Natural killer cell treated with Interleukin-12 subunit alpha and Interleukin-12 subunit beta and Interleukin-15 and Interleukin-18, amount 100 ng/mL, for 72 hours (primary cell): ENCODE results near the gene CPNE1. TPM values are rescaled to one million over a fixed set of nuclear protein-coding genes. Genes with fewer than 3 reads are reported as not detected.

Source experiments
- ATAC-seq, 2 donors: fragments of 150-1000 bp; cut with Tn5 transposase in 1 of 2; sonication (Bioruptor Pico), chemical (Tn5 transposase) in 1 of 2; 2 replicates each; pipeline ENCODE4 v1.10.0; 2021
- DNase-seq: peaks from one replicate; pipeline ENCODE4 v3.0.0; 2022; ENCODE audit warnings: low spot score
- H3K27ac Mint-ChIP-seq, 2 donors: 1 replicate in 1 of 2; 2 replicates in 1 of 2; pipeline ENCODE4 v1.8.0; 2022; ENCODE audit warnings: mixed read lengths in 2 of 2, mild to moderate bottlenecking in 1 of 2, moderate library complexity in 1 of 2
- H3K27me3 Mint-ChIP-seq, 2 donors: 1 replicate in 1 of 2; 2 replicates in 1 of 2; pipeline ENCODE4 v1.8.0; 2022; ENCODE audit warnings: mixed read lengths in 2 of 2
- H3K36me3 Mint-ChIP-seq: one replicate; pipeline ENCODE4 v1.8.0; 2022; ENCODE audit warnings: mixed read lengths
- H3K4me1 Mint-ChIP-seq, 2 donors: 1 replicate in 1 of 2; 2 replicates in 1 of 2; pipeline ENCODE4 v1.8.0; 2022; ENCODE audit warnings: low read depth in 2 of 2, mixed read lengths in 2 of 2, mild to moderate bottlenecking in 1 of 2
- H3K4me3 Mint-ChIP-seq: one replicate; pipeline ENCODE4 v1.8.0; 2022; ENCODE audit warnings: mixed read lengths
- H3K9me3 Mint-ChIP-seq: 2 replicates; pipeline ENCODE4 v1.8.0; 2022; ENCODE audit warnings: mixed read lengths
- total RNA-seq, 2 donors: library from RNA; stranded (reverse); gene quantifications; one replicate each; pipeline ENCODE4 v1.2.3, GENCODE V29; 2022

The CPNE1 gene
- total RNA-seq, 2 donors from 2014 or later: 266 to 324 TPM

DNA sequence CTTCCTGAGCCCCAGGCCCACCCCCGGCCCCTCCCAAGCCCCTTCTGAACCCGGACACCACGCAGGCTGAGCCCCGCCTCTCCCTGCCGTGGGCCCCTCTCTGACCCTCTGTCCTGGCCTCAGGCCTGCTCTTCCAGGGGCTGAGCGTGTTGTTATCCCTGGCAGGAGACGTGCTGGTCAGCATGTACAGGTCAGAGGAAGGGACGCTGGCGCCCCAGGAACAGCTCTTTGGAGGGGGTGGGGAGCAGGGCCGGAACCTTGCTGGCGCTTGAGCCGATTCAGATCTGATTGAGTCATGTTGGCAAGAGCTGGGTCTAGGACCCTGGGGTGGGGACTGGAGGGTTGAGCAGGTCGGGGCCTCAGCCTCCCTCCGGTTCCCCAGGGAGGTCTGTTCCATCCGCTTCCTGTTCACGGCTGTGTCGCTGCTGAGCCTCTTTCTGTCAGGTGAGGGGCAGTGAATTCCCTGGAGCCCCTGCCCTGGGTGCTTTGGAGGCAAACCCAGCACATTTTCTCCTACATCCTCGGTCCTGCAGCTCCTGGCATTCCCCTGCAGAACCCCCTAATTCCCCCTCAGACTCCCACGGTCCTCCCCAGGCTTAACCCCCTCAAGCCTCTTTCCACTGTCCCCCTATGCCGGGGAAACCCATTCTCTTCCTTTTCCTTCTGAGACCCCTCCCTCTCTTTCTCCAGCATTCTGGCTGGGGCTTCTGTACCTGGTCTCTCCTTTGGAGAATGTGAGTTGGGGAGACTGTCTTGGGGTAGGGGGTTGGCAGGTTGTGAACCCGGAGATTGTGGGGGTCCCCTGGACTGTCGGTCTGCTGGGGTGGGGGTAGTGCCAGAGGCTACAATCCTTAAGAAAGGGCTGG is 47.1 kb downstream of the CPNE1 start:
- Mint-ChIP-seq H3K4me3 (peak overlapping the region; percentile 88), H3K36me3 (no peaks in the 10 kb centered on the region), H3K27me3 (no peaks in the 10 kb centered on the region), H3K27ac (peak overlapping the region; percentile 92 to 93), H3K4me1 (peaks cover 34 to 44% of the 10 kb centered on the region in 2 donors), H3K9me3 (no peaks in the 10 kb centered on the region)
- no peak for DNase-seq
- no peak for ATAC-seq

DNA sequence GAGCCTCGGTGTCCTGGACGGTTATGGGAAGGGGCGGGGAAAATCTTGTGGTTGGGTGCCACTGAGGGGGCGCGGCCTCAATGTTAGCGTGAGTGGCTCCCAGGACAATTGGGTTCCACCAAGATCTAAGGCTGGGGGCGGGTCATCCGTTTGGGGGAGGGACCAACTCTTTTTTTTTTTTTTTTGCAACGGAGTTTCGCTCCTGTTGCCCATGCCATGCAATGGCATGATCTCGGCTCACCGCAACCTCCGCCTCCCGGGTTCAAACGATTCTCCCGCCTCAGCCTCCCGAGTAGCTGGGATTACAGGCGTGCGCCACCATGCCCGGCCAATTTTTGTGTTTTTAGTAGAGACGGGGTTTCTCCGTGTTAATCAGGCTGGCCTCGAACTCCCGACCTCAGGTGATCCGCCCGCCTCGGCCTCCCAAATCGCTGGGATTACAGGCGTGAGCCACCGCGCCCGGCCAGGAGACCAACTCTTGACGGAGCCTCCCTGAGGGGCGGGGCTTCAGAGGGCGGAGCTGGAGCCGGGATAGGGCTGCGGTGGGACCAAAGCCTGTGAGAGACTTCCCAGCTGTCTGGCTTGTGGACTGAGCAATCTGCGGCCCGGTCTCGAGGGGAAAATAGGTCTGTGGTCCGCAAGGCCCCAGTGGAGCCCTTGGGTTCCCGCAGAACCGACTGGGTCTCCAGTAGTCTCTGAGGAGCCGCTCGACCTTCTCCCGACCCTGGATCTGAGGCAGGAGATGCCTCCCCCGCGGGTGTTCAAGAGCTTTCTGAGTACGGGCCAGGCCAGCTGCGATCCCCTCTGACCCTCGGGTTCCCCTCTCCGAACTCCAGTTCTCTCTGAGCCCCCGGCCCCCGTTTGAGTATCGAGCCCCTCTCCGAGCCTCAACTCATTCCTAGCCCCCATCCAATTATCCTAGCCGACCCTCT is 48.0 kb downstream of the CPNE1 start:
- Mint-ChIP-seq H3K27me3 (no peaks in the 10 kb centered on the region), H3K27ac (peak overlapping the region; percentile 92 to 93), H3K36me3 (no peaks in the 10 kb centered on the region), H3K9me3 (no peaks in the 10 kb centered on the region), H3K4me3 (peak overlapping the region; percentile 88), H3K4me1 (peaks cover 34 to 44% of the 10 kb centered on the region in 2 donors)
- ATAC-seq: no peak
- peak; percentile 81 for DNase-seq

GRCh38 chr20:35615667-35616464 is 48.8 kb downstream of the CPNE1 start, which contains the start of gene SPAG4:
Gene SPAG4 (plus strand): TSS chr20:35615829. CDS start chr20:35616004, 175 bp downstream.
- H3K27ac Mint-ChIP-seq: peak within 1 kb of the TSS; percentile 92 to 93
- H3K27me3 Mint-ChIP-seq: no peaks in the 10 kb centered on the region
- H3K9me3 Mint-ChIP-seq: no peaks in the 10 kb centered on the region
- ATAC-seq (peak; percentile 95 to 96), DNase-seq (peak; percentile 100)
- H3K36me3 Mint-ChIP-seq: no peaks in the 10 kb centered on the region
- H3K4me3 Mint-ChIP-seq: peak within 1 kb of the TSS; percentile 88
- H3K4me1 Mint-ChIP-seq: peaks cover 34 to 44% of the 10 kb centered on the region in 2 donors

DNA sequence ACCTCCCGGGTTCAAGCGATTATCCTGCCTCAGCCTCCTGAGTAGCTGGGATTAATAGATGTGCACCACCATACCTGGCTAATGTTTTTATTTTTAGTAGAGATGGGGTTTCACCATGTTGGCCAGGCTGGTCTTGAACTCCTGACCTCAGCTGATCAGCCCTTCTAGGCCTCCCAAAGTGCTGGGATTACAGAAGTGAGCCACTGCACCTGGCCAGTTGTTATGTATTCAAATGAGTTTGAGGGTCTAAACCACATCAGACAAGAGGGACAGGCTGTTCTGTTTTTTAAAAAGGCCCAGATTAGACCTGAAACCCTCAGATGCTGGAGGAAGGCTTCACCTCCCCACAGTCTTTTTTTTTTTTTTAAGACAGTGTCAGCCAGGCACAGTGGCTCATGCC is 53.2 kb downstream of the CPNE1 start:
- no peak overlapping the region for H3K4me3 Mint-ChIP-seq
- no peak overlapping the region for H3K27ac Mint-ChIP-seq
- no peak for ATAC-seq
- DNase-seq: no peak
- peaks cover 15 to 16% of the 10 kb centered on the region in 2 donors for H3K4me1 Mint-ChIP-seq
- H3K36me3 Mint-ChIP-seq: no peaks in the 10 kb centered on the region
- H3K9me3 Mint-ChIP-seq: no peaks in the 10 kb centered on the region
- H3K27me3 Mint-ChIP-seq: no peaks in the 10 kb centered on the region

GRCh38 chr20:35610833-35611427 is 53.8 kb downstream of the CPNE1 start:
- no peak for DNase-seq
- H3K9me3 Mint-ChIP-seq: no peaks in the 10 kb centered on the region
- H3K27ac Mint-ChIP-seq: no peak overlapping the region
- no peak overlapping the region for H3K4me3 Mint-ChIP-seq
- ATAC-seq: no peak
- H3K36me3 Mint-ChIP-seq: no peaks in the 10 kb centered on the region
- H3K27me3 Mint-ChIP-seq: no peaks in the 10 kb centered on the region
- H3K4me1 Mint-ChIP-seq: peaks cover 12 to 14% of the 10 kb centered on the region in 2 donors

DNA sequence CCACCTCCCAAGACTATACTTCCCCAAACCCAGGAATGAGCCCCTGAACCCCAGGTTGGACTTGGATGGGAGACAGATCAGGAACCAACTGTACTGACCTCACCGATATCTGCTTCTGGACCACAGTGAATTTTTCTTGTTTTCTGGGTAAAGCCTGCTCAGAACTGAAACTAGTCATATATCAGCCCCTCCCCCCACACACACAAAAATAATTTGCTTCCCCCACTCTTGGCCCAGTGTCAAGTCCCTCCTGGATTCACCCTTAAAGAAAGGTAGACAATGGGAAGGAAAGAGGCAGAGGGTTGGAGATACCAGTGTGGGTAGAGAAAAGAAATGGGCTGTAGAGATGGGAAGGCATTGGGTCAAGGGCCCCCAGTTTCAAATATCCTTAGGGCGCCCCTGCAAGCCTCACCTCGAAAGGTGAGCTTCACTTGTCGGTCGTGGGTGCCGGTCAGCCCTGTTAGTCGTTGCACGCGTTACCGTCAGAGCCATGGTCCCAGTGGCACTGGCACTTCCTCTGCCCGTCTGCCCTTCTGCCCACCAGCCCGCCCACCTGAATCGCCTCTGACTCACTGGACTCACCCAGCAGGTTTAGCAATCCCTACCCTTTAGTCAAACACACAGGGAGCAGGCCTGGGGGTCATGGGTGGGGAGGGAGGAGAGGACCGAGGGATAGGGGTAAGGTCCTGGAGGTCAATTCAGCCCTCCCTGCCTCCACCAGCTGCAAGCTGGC is 57.5 kb downstream of the CPNE1 start:
- Mint-ChIP-seq H3K4me1 (peaks cover 0 to 6% of the 10 kb centered on the region in 2 donors), H3K27ac (no peak overlapping the region), H3K4me3 (no peak overlapping the region), H3K9me3 (no peaks in the 10 kb centered on the region), H3K27me3 (peaks cover 0 to 4% of the 10 kb centered on the region in 2 donors), H3K36me3 (no peaks in the 10 kb centered on the region)
- ATAC-seq (no peak), DNase-seq (no peak)

DNA sequence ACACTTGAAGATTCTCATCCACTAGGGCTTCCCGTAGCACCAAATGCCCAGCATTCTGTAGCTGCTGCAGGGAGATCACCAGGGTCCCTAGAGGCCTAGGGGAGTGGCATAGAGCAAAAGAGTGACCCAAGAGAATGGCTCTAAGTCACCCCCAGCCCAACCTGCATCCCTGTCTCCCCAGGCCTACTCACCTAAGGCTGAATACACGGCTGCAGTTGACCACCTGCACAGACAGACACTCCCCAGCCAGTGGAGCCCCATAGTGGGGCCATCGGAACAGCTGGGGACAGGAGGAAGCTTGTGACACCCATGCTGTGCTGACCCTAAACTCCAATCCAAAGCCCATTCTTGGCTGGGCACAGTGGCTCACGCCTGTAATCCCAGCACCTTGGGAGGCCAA is 58.6 kb downstream of the CPNE1 start:
- Mint-ChIP-seq H3K36me3 (no peaks in the 10 kb centered on the region), H3K4me1 (peaks cover 0 to 10% of the 10 kb centered on the region in 2 donors), H3K9me3 (no peaks in the 10 kb centered on the region), H3K27me3 (peaks cover 0 to 4% of the 10 kb centered on the region in 2 donors), H3K27ac (no peak overlapping the region), H3K4me3 (no peak overlapping the region)
- DNase-seq (no peak), ATAC-seq (no peak)

DNA sequence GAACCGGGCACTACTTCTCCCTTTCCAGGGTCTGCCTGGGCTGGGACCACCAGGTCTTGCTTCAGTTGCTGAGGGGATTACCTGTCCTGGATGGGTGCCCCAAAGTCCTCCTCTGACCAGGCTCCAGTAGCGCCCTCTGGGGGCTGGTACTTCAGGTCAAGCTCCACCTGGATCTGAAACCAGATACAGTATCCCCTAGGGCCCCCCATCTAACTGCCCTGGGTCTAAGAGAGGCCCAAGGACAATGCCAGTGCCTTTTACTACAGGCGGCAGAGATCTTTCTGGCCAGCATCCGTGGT is 60.3 kb downstream of the CPNE1 start:
- H3K4me1 Mint-ChIP-seq: peaks cover 0 to 10% of the 10 kb centered on the region in 2 donors
- no peaks in the 10 kb centered on the region for H3K9me3 Mint-ChIP-seq
- no peaks in the 10 kb centered on the region for H3K36me3 Mint-ChIP-seq
- no peak for ATAC-seq
- DNase-seq: no peak
- peaks cover 2 to 7% of the 10 kb centered on the region in 2 donors for H3K27me3 Mint-ChIP-seq
- no peak overlapping the region for H3K4me3 Mint-ChIP-seq
- no peak overlapping the region for H3K27ac Mint-ChIP-seq

GRCh38 chr20:35603695-35604448 is 60.8 kb downstream of the CPNE1 start:
- no peak for DNase-seq
- H3K27me3 Mint-ChIP-seq: peaks cover 7 to 10% of the 10 kb centered on the region in 2 donors
- no peak for ATAC-seq
- H3K27ac Mint-ChIP-seq: no peak overlapping the region
- H3K4me3 Mint-ChIP-seq: peak overlapping the region; percentile 16
- H3K4me1 Mint-ChIP-seq: peaks cover 0 to 10% of the 10 kb centered on the region in 2 donors
- H3K36me3 Mint-ChIP-seq: no peaks in the 10 kb centered on the region
- no peaks in the 10 kb centered on the region for H3K9me3 Mint-ChIP-seq

DNA sequence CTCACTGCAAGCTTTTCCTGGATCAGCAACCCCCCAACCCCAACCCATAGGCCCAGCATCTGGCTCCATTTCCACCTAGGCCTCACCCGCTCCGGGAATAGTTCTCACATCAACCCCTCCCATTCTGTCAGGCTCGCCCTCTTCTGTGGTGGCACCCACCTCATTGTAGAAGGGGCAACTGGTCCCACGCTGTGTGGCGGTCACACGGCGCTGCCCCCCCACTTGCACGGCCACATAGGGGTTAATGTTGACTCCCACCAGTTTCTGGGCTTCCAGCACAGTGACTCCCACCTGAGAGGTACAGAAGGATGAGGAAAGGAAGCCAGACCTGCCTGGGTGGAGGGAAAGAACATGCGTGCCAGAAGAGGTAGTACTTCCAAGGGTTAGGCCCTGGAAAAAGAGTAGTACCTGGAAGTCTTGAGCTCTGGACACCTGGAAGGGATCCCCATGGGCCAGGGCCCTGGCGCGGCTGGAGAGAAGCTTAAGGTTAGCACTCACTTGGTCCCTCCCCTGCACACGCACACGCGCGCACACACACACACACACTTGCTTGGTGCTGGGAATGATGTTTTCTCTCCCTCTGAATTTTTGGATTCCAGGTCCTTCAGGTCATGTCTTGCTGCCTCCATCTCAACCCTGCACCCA is 61.7 kb downstream of the CPNE1 start:
- H3K4me3 Mint-ChIP-seq: peak overlapping the region; percentile 36
- no peaks in the 10 kb centered on the region for H3K9me3 Mint-ChIP-seq
- peaks cover 0 to 10% of the 10 kb centered on the region in 2 donors for H3K4me1 Mint-ChIP-seq
- peaks cover 14 to 15% of the 10 kb centered on the region in 2 donors for H3K27me3 Mint-ChIP-seq
- DNase-seq (no peak), ATAC-seq (no peak)
- H3K27ac Mint-ChIP-seq: no peak overlapping the region
- no peaks in the 10 kb centered on the region for H3K36me3 Mint-ChIP-seq

DNA sequence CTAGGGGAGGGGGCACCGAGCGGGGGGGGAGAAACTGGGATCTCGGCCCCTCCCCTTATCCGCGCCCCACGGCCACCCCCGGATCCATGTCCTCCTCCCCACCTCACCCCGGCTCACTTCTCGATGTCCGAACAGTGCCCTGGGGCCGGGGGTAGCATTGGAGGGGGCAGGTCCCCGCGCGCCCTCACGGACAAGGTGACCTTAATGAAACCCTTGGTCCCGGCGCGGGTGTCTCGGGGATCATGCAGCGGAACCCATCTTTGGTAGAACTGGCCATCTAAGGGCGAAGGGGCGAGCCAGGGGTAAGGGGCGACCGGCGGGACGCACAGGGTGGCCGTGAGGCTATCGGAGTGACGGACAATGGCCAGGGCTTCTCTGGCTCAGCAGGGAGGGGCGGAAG is 62.7 kb downstream of the CPNE1 start:
- H3K4me3 Mint-ChIP-seq: no peak overlapping the region

More for the DNA sequence above, 62.7 kb downstream of the CPNE1 start:
- ATAC-seq: no peak
- no peaks in the 10 kb centered on the region for H3K9me3 Mint-ChIP-seq
- H3K36me3 Mint-ChIP-seq: no peaks in the 10 kb centered on the region
- peaks cover 22 to 24% of the 10 kb centered on the region in 2 donors for H3K27me3 Mint-ChIP-seq
- H3K4me1 Mint-ChIP-seq: peaks cover 0 to 14% of the 10 kb centered on the region in 2 donors
- no peak overlapping the region for H3K27ac Mint-ChIP-seq
- no peak for DNase-seq
